Measurements from ENCODE around the gene REEP1. TPM values are rescaled to one million over a fixed set of nuclear protein-coding genes. Genes with fewer than 3 reads are reported as not detected.

REEP1 gene
- total RNA-seq, 1 experiment from 2014 or later, result 3.6 TPM

- peaks cover 4% of the 10 kb centered on the region for H3K4me1 ChIP-seq (ENCODE audit: insufficient read depth, low read length, poor library complexity, severe bottlenecking)
- no peaks in the 10 kb centered on the region for H3K9me3 ChIP-seq (ENCODE audit: low read depth, low read length, poor library complexity, severe bottlenecking)
- ChIA-PET CTCF (no interaction called here), POLR2A (ENCODE audit: low non-redundant PET) (no interaction called here)
- TF ChIP-seq EZH2 (IDR thresholded peaks at IDR 0.05; ENCODE audit: borderline replicate concordance, low read depth, low read length, poor library complexity, severe bottlenecking) (no peak), CTCF (conservative IDR thresholded peaks at IDR 0.05; ENCODE audit: low read depth, low read length) (no peak)
- intact Hi-C loops (cut with micrococcal nuclease; ENCODE audit: unreplicated experiment), result loop anchor here (2.0 kb wide), 1 partner anchor 74 kb away; no protein-coding TSS in a partner anchor
- H3K27ac ChIP-seq (ENCODE audit: low read depth, low read length, poor library complexity, severe bottlenecking), result no peak overlapping the region
- no peak for DNase-seq (ENCODE audit: low spot score)
- no peak overlapping the region for H3K4me3 ChIP-seq (ENCODE audit: low read depth, low read length, poor library complexity, severe bottlenecking)
- no peaks in the 10 kb centered on the region for H3K36me3 ChIP-seq (ENCODE audit: insufficient read depth, low read length, poor library complexity, severe bottlenecking)
- BruUV-seq (replicated peaks), result no TSS peak
- H3K27me3 ChIP-seq (replicated peaks; ENCODE audit: insufficient read depth, low read depth, low read length, poor library complexity), result no peaks in the 10 kb centered on the region
Measured at GRCh38 chr2:86296947-86297346, 40.5 kb downstream of the REEP1 start.

GRCh38 chr2:86295066-86295465 lies 42.4 kb downstream of the REEP1 start:
- intact Hi-C loops (cut with micrococcal nuclease; ENCODE audit: unreplicated experiment), result no loop called here
- Histone ChIP-seq H3K9me3 (ENCODE audit: low read depth, low read length, poor library complexity, severe bottlenecking) (no peaks in the 10 kb centered on the region), H3K27me3 (replicated peaks; ENCODE audit: insufficient read depth, low read depth, low read length, poor library complexity) (no peaks in the 10 kb centered on the region), H3K4me3 (ENCODE audit: low read depth, low read length, poor library complexity, severe bottlenecking) (no peak overlapping the region), H3K27ac (ENCODE audit: low read depth, low read length, poor library complexity, severe bottlenecking) (no peak overlapping the region), H3K36me3 (ENCODE audit: insufficient read depth, low read length, poor library complexity, severe bottlenecking) (no peaks in the 10 kb centered on the region), H3K4me1 (ENCODE audit: insufficient read depth, low read length, poor library complexity, severe bottlenecking) (no peaks in the 10 kb centered on the region)
- TF ChIP-seq EZH2 (IDR thresholded peaks at IDR 0.05; ENCODE audit: borderline replicate concordance, low read depth, low read length, poor library complexity, severe bottlenecking), result no peak
- no peak for TF ChIP-seq CTCF (conservative IDR thresholded peaks at IDR 0.05; ENCODE audit: low read depth, low read length)
- no TSS peak for BruUV-seq (replicated peaks)
- no peak for DNase-seq (ENCODE audit: low spot score)
- POLR2A ChIA-PET (ENCODE audit: low non-redundant PET), result interaction anchor here (0.5 kb wide), 1 partner anchor 42 kb away, joined by 3 read pairs; no protein-coding TSS in a partner anchor
- CTCF ChIA-PET, result no interaction called here

- no TSS peak for BruUV-seq (replicated peaks)
- DNase-seq (ENCODE audit: low spot score), result no peak
- no peak overlapping the region for H3K27ac ChIP-seq (ENCODE audit: low read depth, low read length, poor library complexity, severe bottlenecking)
- H3K36me3 ChIP-seq (ENCODE audit: insufficient read depth, low read length, poor library complexity, severe bottlenecking), result no peaks in the 10 kb centered on the region
- H3K4me3 ChIP-seq (ENCODE audit: low read depth, low read length, poor library complexity, severe bottlenecking), result no peak overlapping the region
- H3K27me3 ChIP-seq (replicated peaks; ENCODE audit: insufficient read depth, low read depth, low read length, poor library complexity), result no peaks in the 10 kb centered on the region
- no peaks in the 10 kb centered on the region for H3K9me3 ChIP-seq (ENCODE audit: low read depth, low read length, poor library complexity, severe bottlenecking)
- no peaks in the 10 kb centered on the region for H3K4me1 ChIP-seq (ENCODE audit: insufficient read depth, low read length, poor library complexity, severe bottlenecking)
- TF ChIP-seq CTCF (conservative IDR thresholded peaks at IDR 0.05; ENCODE audit: low read depth, low read length) (no peak), EZH2 (IDR thresholded peaks at IDR 0.05; ENCODE audit: borderline replicate concordance, low read depth, low read length, poor library complexity, severe bottlenecking) (no peak)
- intact Hi-C loops (cut with micrococcal nuclease; ENCODE audit: unreplicated experiment), result no loop called here
- CTCF ChIA-PET, result no interaction called here
- POLR2A ChIA-PET (ENCODE audit: low non-redundant PET), result no interaction called here
Measured at GRCh38 chr2:86293612-86294011, 43.8 kb downstream of the REEP1 start.
